ENCODE results near the gene PTPRN2. TPM values are rescaled to one million over a fixed set of nuclear protein-coding genes. Genes with fewer than 3 reads are reported as not detected.

The PTPRN2 gene
- total RNA-seq = 0.50 and 0.74 TPM in 2 replicates

GRCh38 chr7:158587162-158588084 lies at the start of gene PTPRN2:
TSS of gene PTPRN2 (minus strand) at chr7:158587823.

Other genes starting within 250 kb of the PTPRN2 start
- 32.4 and 34.0 TPM in 2 replicates for gene NCAPG2, start 117.0 kb upstream of the PTPRN2 start, total RNA-seq
- 48.6 and 54.3 TPM in 2 replicates for gene ESYT2, start 241.7 kb upstream of the PTPRN2 start, total RNA-seq

Measured in bronchus fibroblast of lung (primary cell).